H1 (cell line): ENCODE data around the gene MCC. TPM values are rescaled to one million over a fixed set of nuclear protein-coding genes. Genes with fewer than 3 reads are reported as not detected.

Experiments used
- CTCF ChIA-PET: fragments of 300-600 bp; sonication (Branson Sonifier 250); formaldehyde crosslinking; loops from one replicate; lab custom pipeline; 2021; ENCODE audit not compliant: partially characterized antibody; lab: Charles Lee
- POLR2A ChIA-PET: fragments of 300-600 bp; sonication (Branson Sonifier 250); formaldehyde crosslinking; loops from one replicate; lab custom pipeline; 2021; ENCODE audit warnings: inconsistent platforms; ENCODE audit not compliant: partially characterized antibody; lab: Charles Lee
- DNase-seq, 2 experiments: peaks; one replicate each; pipeline versions ENCODE4 v3.0.0 to v3.0.0-alpha.2; 2010 to 2022; ENCODE audit warnings: low spot score in 2 of 2, low read depth in 1 of 2, mixed read lengths in 1 of 2
- FAIRE-seq: peaks from 2 replicates; lab custom pipeline; 2011; peaks lifted over from hg19 to GRCh38; lab: Jason Lieb, UNC
- H2AFZ ChIP-seq: 2 replicates; pipeline ENCODE4 v1.8.1; 2012; ENCODE audit warnings: low read length, inconsistent platforms
- H2AK5ac ChIP-seq: 2 replicates; pipeline ENCODE4 v1.6.1; 2013; ENCODE audit warnings: low read depth, low read length
- H2BK120ac ChIP-seq: replicated peaks from 2 replicates; pipeline ENCODE3; 2013; ENCODE audit warnings: low read depth, low read length, inconsistent platforms
- H2BK12ac ChIP-seq: 2 replicates; pipeline ENCODE4 v1.6.1; 2013; ENCODE audit warnings: low read depth, low read length
- H2BK15ac ChIP-seq: 2 replicates; pipeline ENCODE4 v1.6.1; 2013; ENCODE audit warnings: low read length
- H2BK20ac ChIP-seq: 2 replicates; pipeline ENCODE4 v1.6.1; 2013; ENCODE audit warnings: low read length
- H2BK5ac ChIP-seq: 2 replicates; pipeline ENCODE4 v1.6.1; 2013; ENCODE audit warnings: low read depth, low read length
- H3K14ac ChIP-seq: 2 replicates; pipeline ENCODE4 v1.6.1; 2013; ENCODE audit warnings: inconsistent platforms; ENCODE audit not compliant: insufficient read length
- H3K18ac ChIP-seq: 2 replicates; pipeline ENCODE4 v1.6.1; 2013; ENCODE audit warnings: low read length; ENCODE audit errors: extremely low read depth
- H3K23ac ChIP-seq: 2 replicates; pipeline ENCODE4 v1.6.1; 2013; ENCODE audit warnings: inconsistent platforms; ENCODE audit not compliant: insufficient read length
- H3K23me2 ChIP-seq: 2 replicates; pipeline ENCODE4 v1.6.1; 2013; ENCODE audit warnings: low read depth, low read length
- H3K27ac ChIP-seq: 2 replicates; pipeline ENCODE4 v1.6.1; 2011; ENCODE audit warnings: low read depth, low read length, inconsistent platforms
- H3K27me3 ChIP-seq, 4 experiments: replicated peaks in 1 of 4; 1 replicate in 1 of 4; 2 replicates in 3 of 4; pipeline versions ENCODE4 v1.6.1 to v1.8.1; 2011 to 2013; ENCODE audit warnings: low read length in 3 of 4, mild to moderate bottlenecking in 3 of 4, inconsistent platforms in 2 of 4, mixed read lengths in 2 of 4, moderate library complexity in 1 of 4; ENCODE audit not compliant: control insufficient read depth in 3 of 4, insufficient read depth in 3 of 4; ENCODE audit errors: extremely low read depth in 1 of 4
- H3K36me3 ChIP-seq, 4 experiments: 2 replicates each; pipeline versions ENCODE4 v1.6.1 to v1.8.1; 2011 to 2013; ENCODE audit warnings: mild to moderate bottlenecking in 4 of 4, low read length in 3 of 4, moderate library complexity in 2 of 4, control low read depth in 1 of 4, inconsistent platforms in 1 of 4; ENCODE audit not compliant: insufficient read depth in 4 of 4, control insufficient read depth in 2 of 4
- H3K4ac ChIP-seq: replicated peaks from 2 replicates; pipeline ENCODE3; 2013; ENCODE audit warnings: low read length, low read depth, mixed read lengths, inconsistent platforms; ENCODE audit not compliant: insufficient read length
- H3K4me1 ChIP-seq, 4 experiments: replicated peaks in 1 of 4; 1 replicate in 1 of 4; 2 replicates in 3 of 4; pipeline versions ENCODE4 v1.6.1 to v1.8.1; 2011 to 2013; ENCODE audit warnings: low read length in 3 of 4, inconsistent platforms in 2 of 4, mixed read lengths in 1 of 4; ENCODE audit not compliant: insufficient read depth in 4 of 4, control insufficient read depth in 3 of 4
- H3K4me2 ChIP-seq, 2 experiments: 2 replicates each; pipeline versions ENCODE4 v1.6.1 to v1.8.1; 2011 to 2013; ENCODE audit warnings: low read depth in 2 of 2, low read length in 2 of 2, control low read depth in 1 of 2, inconsistent platforms in 1 of 2, mild to moderate bottlenecking in 1 of 2; ENCODE audit not compliant: insufficient read depth in 1 of 2
- H3K4me3 ChIP-seq, 4 experiments: fragments of 200-600, 300-600 bp in 1 of 4; sonication (generic), shearing (Covaris generic), sonication (Bioruptor Twin) in 1 of 4; 2 replicates each; pipeline versions ENCODE4 v1.5.1 to v1.8.1; 2011 to 2016; ENCODE audit warnings: low read length in 4 of 4, low read depth in 3 of 4, control low read depth in 2 of 4, inconsistent platforms in 2 of 4, mild to moderate bottlenecking in 2 of 4, mixed read lengths in 1 of 4, moderate library complexity in 1 of 4; ENCODE audit not compliant: insufficient read depth in 2 of 4; ENCODE audit errors: extremely low read depth in 1 of 4
- H3K56ac ChIP-seq: replicated peaks from 2 replicates; pipeline ENCODE3; 2013; ENCODE audit warnings: low read depth, mild to moderate bottlenecking, mixed read lengths, low read length, inconsistent platforms; ENCODE audit not compliant: insufficient read length
- H3K79me1 ChIP-seq: 2 replicates; pipeline ENCODE4 v1.6.1; 2013; ENCODE audit warnings: low read depth, low read length, control low read depth
- H3K79me2 ChIP-seq, 2 experiments: 2 replicates each; pipeline versions ENCODE4 v1.6.1 to v1.8.1; 2012 to 2013; ENCODE audit warnings: low read length in 2 of 2, mild to moderate bottlenecking in 2 of 2, inconsistent platforms in 1 of 2; ENCODE audit not compliant: insufficient read depth in 2 of 2, control insufficient read depth in 1 of 2
- H3K9ac ChIP-seq, 4 experiments: replicated peaks in 1 of 4; 1 replicate in 1 of 4; 2 replicates in 3 of 4; pipeline versions ENCODE4 v1.6.1 to v1.8.1; 2011 to 2013; ENCODE audit warnings: low read depth in 3 of 4, low read length in 3 of 4, control low read depth in 2 of 4, mild to moderate bottlenecking in 2 of 4, moderate library complexity in 2 of 4, inconsistent platforms in 1 of 4; ENCODE audit errors: extremely low read depth in 1 of 4
- H3K9me3 ChIP-seq, 2 experiments: 2 replicates each; pipeline versions ENCODE4 v1.6.1 to v1.8.1; 2012 to 2013; ENCODE audit warnings: mild to moderate bottlenecking in 2 of 2, moderate library complexity in 2 of 2, control low read depth in 1 of 2, inconsistent platforms in 1 of 2, low read depth in 1 of 2, low read length in 1 of 2, mixed read lengths in 1 of 2; ENCODE audit not compliant: insufficient read depth in 2 of 2
- H4K20me1 ChIP-seq, 2 experiments: replicated peaks in 1 of 2; 2 replicates each; pipeline versions ENCODE3 to v1.8.1; 2011 to 2013; ENCODE audit warnings: inconsistent platforms in 2 of 2, low read length in 2 of 2, mild to moderate bottlenecking in 1 of 2; ENCODE audit not compliant: insufficient read depth in 2 of 2, control insufficient read depth in 1 of 2
- H4K5ac ChIP-seq: 2 replicates; pipeline ENCODE4 v1.6.1; 2013; ENCODE audit warnings: low read length, low read depth, mixed read lengths, inconsistent platforms; ENCODE audit not compliant: insufficient read length
- H4K8ac ChIP-seq: 2 replicates; pipeline ENCODE4 v1.8.0; 2013; ENCODE audit warnings: mild to moderate bottlenecking, moderate library complexity, low read length, inconsistent platforms; ENCODE audit not compliant: insufficient read depth; ENCODE audit errors: extremely low read depth
- H4K91ac ChIP-seq: replicated peaks from 2 replicates; pipeline ENCODE3; 2013; ENCODE audit warnings: low read length, mixed read lengths, inconsistent platforms; ENCODE audit not compliant: insufficient read length
- HDAC2 ChIP-seq, 2 experiments: fragments of 300-600 bp in 1 of 2; sonication (generic) in 1 of 2; IDR thresholded peaks; 2 replicates each; pipeline ENCODE4 v1.6.1; 2011 to 2012; ENCODE audit warnings: low read depth in 2 of 2, low read length in 2 of 2, mild to moderate bottlenecking in 2 of 2, moderate library complexity in 2 of 2, borderline replicate concordance in 1 of 2, inconsistent platforms in 1 of 2
- HDAC6 ChIP-seq: IDR thresholded peaks from one replicate; pipeline ENCODE4 v1.7.1; 2012; ENCODE audit warnings: low read depth, mild to moderate bottlenecking, inconsistent platforms, low read length, moderate library complexity
- WGBS, 2 experiments: shearing (Covaris generic) in 1 of 2; methylation state at CpG; one replicate each; pipeline versions ENCODE4 v1.1.6 to v1.1.7; 2013 to 2015; ENCODE audit warnings: low lambda C conversion rate in 2 of 2, mixed read lengths in 2 of 2, inconsistent platforms in 1 of 2, low coverage in 1 of 2, missing lambda C conversion rate in 1 of 2; ENCODE audit not compliant: insufficient replicate concordance in 2 of 2, insufficient coverage in 1 of 2, insufficient read length in 1 of 2; ENCODE audit errors: extremely low coverage in 1 of 2, missing lambda C conversion rate in 1 of 2; 5-methylcytosine and 5-hydroxymethylcytosine counted together
- polyA plus RNA-seq, 7 experiments: library from polyadenylated mRNA; depleted of rRNA in 3 of 7; stranded (reverse) in 5 of 7; unstranded in 2 of 7; fragments of >200 nt in 5 of 7; fragments of 200-250 nt in 2 of 7; gene quantifications; 1 replicate in 5 of 7; 2 replicates in 1 of 7; 4 replicates in 1 of 7; pipeline versions ENCODE4 v1.2.1 to v1.2.3, GENCODE V29; 2011 to 2013; ENCODE audit warnings: missing spikeins in 2 of 7, mixed read lengths in 2 of 7
- total RNA-seq: library from RNA; stranded (reverse); fragmentation: NEBNext Ultra II Directional; extraction: Animal tissue kit (Norgen Biotek cat#: 25700); gene quantifications from 2 replicates; pipeline ENCODE4 v1.2.1, GENCODE V29; 2021

The MCC gene
- total and polyA plus RNA-seq, 2 of the 8 experiments (the other 6 are each of a cell fraction or from before 2014, with no cell fraction given), result 2.6 to 18.3 TPM

- TF ChIP-seq HDAC6 (no peak), HDAC2 (IDR thresholded peaks at IDR 0.05; ENCODE audit: borderline replicate concordance in 1 of 2, low read depth in 2 of 2, low read length in 2 of 2) (no peak)
- TF ChIP-seq, all 59 proteins: peak for 0
- Histone ChIP-seq H4K5ac (no peak overlapping the region), H3K27ac (no peak overlapping the region), H2BK20ac (no peak overlapping the region), H3K23me2 (no peaks in the 10 kb centered on the region; the same call in 1 of the 2 replicates), H3K56ac (no peak overlapping the region), H2BK120ac (no peak overlapping the region), H3K36me3 (0 out of 8 replicates have a peak, but pooled peaks cover 0 to 2% (median 0%) of the 10 kb centered on the region in 4 experiments), H3K9me3 (no peaks in the 10 kb centered on the region), H3K4ac (no peak overlapping the region), H4K8ac (no peak overlapping the region), H3K18ac (no peak overlapping the region), H3K4me2 (no peak overlapping the region), H3K4me3 (no peak overlapping the region), H2BK5ac (no peak overlapping the region), H3K27me3 (no peaks in the 10 kb centered on the region), H3K23ac (no peak overlapping the region), H3K14ac (no peak overlapping the region), H3K79me1 (no peaks in the 10 kb centered on the region), H4K91ac (no peak overlapping the region), H4K20me1 (no peaks in the 10 kb centered on the region), H3K4me1 (peaks cover 0 to 2% (median 0%) of the 10 kb centered on the region in 4 experiments; a peak in 1 of 7 replicates), H2BK12ac (no peak overlapping the region), H2BK15ac (no peak overlapping the region), H3K79me2 (no peaks in the 10 kb centered on the region; a peak in 1 of 4 replicates), H2AFZ (no peak overlapping the region), H2AK5ac (no peak overlapping the region), H3K9ac (no peak overlapping the region)
- DNase-seq (no peak), FAIRE-seq (no peak)
- CTCF ChIA-PET, result interaction anchor here (0.9 to 1.0 kb wide), 2 partner anchors 20 to 50 kb away, joined by 3 read pairs; no protein-coding TSS in a partner anchor
- POLR2A ChIA-PET, result no interaction called here
- 96% methylated on average over 3 of the region's 3 CpGs; no CpG with 5 or more reads in 1 of the 2 experiments for WGBS, 2 experiments
These were observed 384.9 kb downstream of the MCC start for GRCh38 chr5:113103330-113103729.
